CD14-positive monocyte (primary cell): Measurements from ENCODE around the gene JSRP1. TPM values are rescaled to one million over a fixed set of nuclear protein-coding genes. Genes with fewer than 3 reads are reported as not detected.

ENCODE experiments used
- DNase-seq, 3 donors: peaks; one replicate each; pipeline ENCODE4 v3.0.0-alpha.2; 2011 to 2022
- H2AFZ ChIP-seq: 2 replicates; pipeline ENCODE4 v1.6.0; 2012; ENCODE audit warnings: mild to moderate bottlenecking, low read depth, low read length, inconsistent platforms; ENCODE audit not compliant: insufficient read depth, poor library complexity, severe bottlenecking
- H3K27ac ChIP-seq, 2 donors: 1 replicate in 1 of 2; 2 replicates in 1 of 2; pipeline ENCODE4 v1.5.1; 2012 to 2013; ENCODE audit warnings: low read length in 2 of 2, control low read depth in 1 of 2, inconsistent platforms in 1 of 2, low read depth in 1 of 2, mild to moderate bottlenecking in 1 of 2
- H3K27me3 ChIP-seq, 2 donors: one replicate each; pipeline versions ENCODE4 v1.6.0 to v1.6.1; 2011 to 2013; ENCODE audit warnings: low read length in 2 of 2; ENCODE audit not compliant: control insufficient read depth in 2 of 2, insufficient read depth in 2 of 2
- H3K36me3 ChIP-seq, 2 donors: replicated peaks in 1 of 2; 1 replicate in 1 of 2; 2 replicates in 1 of 2; pipeline versions ENCODE4 v1.5.1 to v1.6.1; 2012 to 2013; ENCODE audit warnings: low read length in 2 of 2, control low read depth in 1 of 2, inconsistent platforms in 1 of 2, mild to moderate bottlenecking in 1 of 2; ENCODE audit not compliant: insufficient read depth in 2 of 2, control insufficient read depth in 1 of 2
- H3K4me1 ChIP-seq, 2 donors: 1 replicate in 1 of 2; 2 replicates in 1 of 2; pipeline versions ENCODE4 v1.5.1 to v1.6.1; 2012 to 2013; ENCODE audit warnings: low read length in 2 of 2, control low read depth in 1 of 2, inconsistent platforms in 1 of 2, mild to moderate bottlenecking in 1 of 2, moderate library complexity in 1 of 2; ENCODE audit not compliant: insufficient read depth in 2 of 2, control insufficient read depth in 1 of 2
- H3K4me2 ChIP-seq: replicated peaks from 2 replicates; pipeline ENCODE3; 2012; ENCODE audit warnings: low read length, moderate library complexity, mild to moderate bottlenecking; ENCODE audit not compliant: poor library complexity, severe bottlenecking; ENCODE audit errors: extremely low read depth
- H3K4me3 ChIP-seq, 3 experiments: fragments of 200-600 bp in 1 of 3; sonication (generic) in 1 of 3; replicated peaks in 1 of 3; 1 replicate in 2 of 3; 2 replicates in 1 of 3; pipeline ENCODE4 v1.5.1; 2011 to 2013; ENCODE audit warnings: low read length in 3 of 3, mild to moderate bottlenecking in 3 of 3, control low read depth in 2 of 3, low read depth in 2 of 3, inconsistent platforms in 1 of 3, moderate library complexity in 1 of 3
- H3K79me2 ChIP-seq: 2 replicates; pipeline ENCODE4 v1.6.0; 2012; ENCODE audit warnings: mild to moderate bottlenecking, control low read depth, inconsistent platforms, low read length, moderate library complexity; ENCODE audit not compliant: insufficient read depth
- H3K9ac ChIP-seq: 2 replicates; pipeline ENCODE4 v1.6.0; 2017; ENCODE audit warnings: low read length, mild to moderate bottlenecking; ENCODE audit not compliant: insufficient read depth, poor library complexity, severe bottlenecking
- H3K9me3 ChIP-seq, 2 donors: replicated peaks in 1 of 2; 1 replicate in 1 of 2; 2 replicates in 1 of 2; pipeline versions ENCODE4 v1.5.1 to v1.6.1; 2012 to 2013; ENCODE audit warnings: low read length in 2 of 2, control low read depth in 1 of 2; ENCODE audit not compliant: control insufficient read depth in 1 of 2, insufficient read depth in 1 of 2
- H4K20me1 ChIP-seq: 2 replicates; pipeline ENCODE4 v1.6.0; 2012; ENCODE audit warnings: mild to moderate bottlenecking, low read length, control low read depth, moderate library complexity; ENCODE audit not compliant: insufficient read depth
- H3K27ac Mint-ChIP-seq, 7 donors: one replicate each; pipeline ENCODE4 v1.8.0; 2020; ENCODE audit warnings: mild to moderate bottlenecking in 7 of 7, mixed read lengths in 7 of 7, moderate library complexity in 6 of 7, inconsistent platforms in 2 of 7
- H3K27me3 Mint-ChIP-seq, 3 donors: one replicate each; pipeline ENCODE4 v1.8.0; 2021 to 2022; ENCODE audit warnings: low read depth in 3 of 3, mild to moderate bottlenecking in 3 of 3, mixed read lengths in 3 of 3, moderate library complexity in 3 of 3, inconsistent platforms in 1 of 3
- H3K36me3 Mint-ChIP-seq, 2 donors: one replicate each; pipeline ENCODE4 v1.8.0; 2020; ENCODE audit warnings: mixed read lengths in 2 of 2, inconsistent platforms in 1 of 2, mild to moderate bottlenecking in 1 of 2
- H3K4me1 Mint-ChIP-seq: one replicate; pipeline ENCODE4 v1.8.0; 2020; ENCODE audit warnings: mild to moderate bottlenecking, mixed read lengths
- H3K4me3 Mint-ChIP-seq, 2 donors: one replicate each; pipeline ENCODE4 v1.8.0; 2020; ENCODE audit warnings: mild to moderate bottlenecking in 2 of 2, mixed read lengths in 2 of 2, moderate library complexity in 1 of 2
- H3K9me3 Mint-ChIP-seq, 7 donors: one replicate each; pipeline ENCODE4 v1.8.0; 2020 to 2022; ENCODE audit warnings: mixed read lengths in 7 of 7, mild to moderate bottlenecking in 6 of 7, moderate library complexity in 6 of 7, inconsistent platforms in 2 of 7
- WGBS: methylation state at CpG from one replicate; pipeline ENCODE4 v1.1.5; 2013; ENCODE audit warnings: missing lambda C conversion rate; ENCODE audit not compliant: insufficient coverage; 5-methylcytosine and 5-hydroxymethylcytosine counted together
- intact Hi-C, 2 donors: fragments of 100-400 bp; cut with micrococcal nuclease; formaldehyde crosslinking; loops; one replicate each; pipeline versions ENCODE4 v1.15.0 to v1.15.1; 2023
- polyA plus RNA-seq, 3 donors: library from polyadenylated mRNA; depleted of rRNA in 1 of 3; unstranded in 2 of 3; stranded (reverse) in 1 of 3; fragments of 300-500 nt in 2 of 3; fragments of >200 nt in 1 of 3; fragmentation: Illumina TruSeq in 2 of 3; gene quantifications; 1 replicate in 2 of 3; 2 replicates in 1 of 3; pipeline ENCODE4 v1.2.3, GENCODE V29; 2012 to 2021
- TF ChIP-seq, protein P1 (sequence below): fragments of 200-600 bp; IDR thresholded peaks from one replicate; pipeline ENCODE4 v1.8.0; 2022; ENCODE audit warnings: antibody characterized with exemption, mild to moderate bottlenecking

JSRP1 gene
- polyA plus RNA-seq, 3 donors, result 0.38 to 0.50 TPM; not detected in 1

- H3K4me3 Mint-ChIP-seq, result peak overlapping the region; percentile 70 to 75
- peaks cover 42 to 54% of the 10 kb centered on the region in 2 donors for H3K4me1 ChIP-seq
- peak overlapping the region; percentile 84 to 96 (median 91) for H3K27ac Mint-ChIP-seq
- intact Hi-C loops, result loop anchor here (5.0 to 10.0 kb wide), 3 partner anchors 53 to 341 kb away; partner anchors contain the start of genes DOT1L (in 1 of the 2), LSM7 (in 1 of the 2) and SPPL2B (in 1 of the 2)
- peaks cover 33 to 62% of the 10 kb centered on the region in 2 donors for H3K36me3 Mint-ChIP-seq
- 77% methylated on average over 2 of the region's 9 CpGs for WGBS
- H3K27ac ChIP-seq, result peak overlapping the region; percentile 63 to 71
- peak overlapping the region in 1 of 3 experiments; percentile 100 for H3K4me3 ChIP-seq
- DNase-seq, result peak in 2 of 3 donors; percentile 30 to 43
- H3K36me3 ChIP-seq, result peaks cover 33 to 40% of the 10 kb centered on the region in 2 donors
- no peak overlapping the region for H2AFZ ChIP-seq
- peaks cover 77% of the 10 kb centered on the region for H3K79me2 ChIP-seq
- peak overlapping the region; percentile 82 for H3K4me2 ChIP-seq
- H3K9me3 ChIP-seq, result no peaks in the 10 kb centered on the region
- TF ChIP-seq, protein P1, sequence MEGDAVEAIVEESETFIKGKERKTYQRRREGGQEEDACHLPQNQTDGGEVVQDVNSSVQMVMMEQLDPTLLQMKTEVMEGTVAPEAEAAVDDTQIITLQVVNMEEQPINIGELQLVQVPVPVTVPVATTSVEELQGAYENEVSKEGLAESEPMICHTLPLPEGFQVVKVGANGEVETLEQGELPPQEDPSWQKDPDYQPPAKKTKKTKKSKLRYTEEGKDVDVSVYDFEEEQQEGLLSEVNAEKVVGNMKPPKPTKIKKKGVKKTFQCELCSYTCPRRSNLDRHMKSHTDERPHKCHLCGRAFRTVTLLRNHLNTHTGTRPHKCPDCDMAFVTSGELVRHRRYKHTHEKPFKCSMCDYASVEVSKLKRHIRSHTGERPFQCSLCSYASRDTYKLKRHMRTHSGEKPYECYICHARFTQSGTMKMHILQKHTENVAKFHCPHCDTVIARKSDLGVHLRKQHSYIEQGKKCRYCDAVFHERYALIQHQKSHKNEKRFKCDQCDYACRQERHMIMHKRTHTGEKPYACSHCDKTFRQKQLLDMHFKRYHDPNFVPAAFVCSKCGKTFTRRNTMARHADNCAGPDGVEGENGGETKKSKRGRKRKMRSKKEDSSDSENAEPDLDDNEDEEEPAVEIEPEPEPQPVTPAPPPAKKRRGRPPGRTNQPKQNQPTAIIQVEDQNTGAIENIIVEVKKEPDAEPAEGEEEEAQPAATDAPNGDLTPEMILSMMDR, result no peak
- no peak overlapping the region for H3K9ac ChIP-seq
- H4K20me1 ChIP-seq, result peaks cover 91% of the 10 kb centered on the region
- peaks cover 0 to 5% (median 2%) of the 10 kb centered on the region in 3 donors for H3K27me3 Mint-ChIP-seq
- peaks cover 0 to 7% (median 0%) of the 10 kb centered on the region in 7 donors for H3K9me3 Mint-ChIP-seq
- H3K27me3 ChIP-seq, result no peaks in the 10 kb centered on the region
- H3K4me1 Mint-ChIP-seq, result peaks cover 44% of the 10 kb centered on the region
Measured at GRCh38 chr19:2274185-2274711, 18.0 kb upstream of the JSRP1 start.

DNA sequence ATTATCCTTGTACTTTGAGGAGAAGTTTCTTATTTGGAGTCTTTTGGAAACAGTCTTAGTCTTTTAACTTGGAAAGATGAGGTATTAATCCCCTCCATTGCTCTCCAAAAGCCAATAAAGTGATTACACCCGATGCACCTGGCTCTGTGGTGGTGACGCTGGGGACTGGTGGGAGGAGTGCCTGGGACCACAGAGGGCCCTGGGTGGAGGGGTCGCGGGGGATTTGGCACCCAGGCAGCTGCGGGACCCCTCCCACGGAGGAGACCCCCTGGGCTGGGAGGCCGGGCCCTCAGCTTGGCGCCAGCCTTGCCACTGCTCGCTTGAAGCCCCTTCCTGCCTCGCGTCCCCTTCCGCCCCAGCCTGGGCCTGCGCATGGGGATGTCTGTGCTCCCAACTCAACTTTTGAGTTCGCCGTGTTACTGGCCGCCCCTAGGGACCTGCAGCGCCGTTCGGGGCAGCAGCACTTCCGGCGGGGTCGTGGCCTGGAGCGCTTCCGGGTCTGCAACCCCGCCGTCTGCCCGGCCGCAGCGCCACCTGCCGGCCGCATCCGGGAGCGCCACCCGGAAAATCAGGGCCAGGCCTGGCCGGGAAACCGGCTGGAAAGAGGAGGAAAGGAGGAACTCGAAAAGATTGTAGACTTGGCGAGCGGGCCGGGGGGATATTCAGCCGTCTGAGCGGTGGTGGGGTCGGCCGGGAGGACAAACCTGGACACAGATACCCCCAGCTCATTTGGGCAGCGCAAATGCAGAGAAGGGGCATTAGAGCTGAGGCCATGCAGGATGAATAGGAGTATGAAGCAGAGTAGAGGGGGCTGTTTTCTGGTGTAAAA lies 17.4 kb upstream of the JSRP1 start:
- Mint-ChIP-seq H3K27ac (peak overlapping the region; percentile 84 to 96 (median 91)), H3K9me3 (peaks cover 0 to 7% (median 0%) of the 10 kb centered on the region in 7 donors), H3K4me1 (peaks cover 46% of the 10 kb centered on the region), H3K27me3 (peaks cover 0 to 5% (median 2%) of the 10 kb centered on the region in 3 donors), H3K4me3 (peak overlapping the region; percentile 70 to 75), H3K36me3 (peaks cover 29 to 55% of the 10 kb centered on the region in 2 donors)
- peaks cover 84% of the 10 kb centered on the region for H4K20me1 ChIP-seq
- TF ChIP-seq, protein P1, result peak; percentile 99
- H3K9me3 ChIP-seq, result no peaks in the 10 kb centered on the region
- DNase-seq, result peak; percentile 76 to 81 (median 79)
- intact Hi-C loops, result loop anchor here (1.0 to 10.0 kb wide), 5 partner anchors 35 to 341 kb away; partner anchors contain the start of genes DOT1L (in 1 of the 2), LSM7 (in 1 of the 2), PLEKHJ1 (in 1 of the 2) and SF3A2 (in 1 of the 2)
- H3K27me3 ChIP-seq, result no peaks in the 10 kb centered on the region
- peak overlapping the region; percentile 20 to 100 (median 41) for H3K4me3 ChIP-seq
- peak overlapping the region; percentile 82 for H3K4me2 ChIP-seq
- peak overlapping the region; percentile 33 for H3K9ac ChIP-seq
- 15% methylated on average over 43 of the region's 45 CpGs for WGBS
- H3K79me2 ChIP-seq, result peaks cover 78% of the 10 kb centered on the region
- peaks cover 29 to 40% of the 10 kb centered on the region in 2 donors for H3K36me3 ChIP-seq
- peak overlapping the region; percentile 71 to 96 for H3K27ac ChIP-seq
- H3K4me1 ChIP-seq, result peaks cover 43 to 58% of the 10 kb centered on the region in 2 donors
- no peak overlapping the region for H2AFZ ChIP-seq
